IPS-18a (cell line): ENCODE results near the gene CHD5.

Source experiments
- H3K27ac ChIP-seq: one replicate; pipeline ENCODE4 v1.5.1; 2013; ENCODE audit warnings: low read length
- H3K27me3 ChIP-seq: one replicate; pipeline ENCODE4 v1.6.1; 2013; ENCODE audit warnings: mild to moderate bottlenecking, low read length; ENCODE audit not compliant: control insufficient read depth, insufficient read depth
- H3K36me3 ChIP-seq: one replicate; pipeline ENCODE4 v1.6.1; 2013; ENCODE audit warnings: low read depth, low read length; ENCODE audit not compliant: control insufficient read depth
- H3K4me1 ChIP-seq: one replicate; pipeline ENCODE4 v1.6.1; 2013; ENCODE audit warnings: low read depth, low read length; ENCODE audit not compliant: control insufficient read depth
- H3K4me3 ChIP-seq: one replicate; pipeline ENCODE4 v1.5.1; 2013; ENCODE audit warnings: low read length
- H3K9ac ChIP-seq: one replicate; pipeline ENCODE4 v1.6.1; 2013; ENCODE audit warnings: mild to moderate bottlenecking, low read length, moderate library complexity
- H3K9me3 ChIP-seq: one replicate; pipeline ENCODE4 v1.6.1; 2013; ENCODE audit warnings: low read depth, low read length; ENCODE audit not compliant: control insufficient read depth

The CHD5 gene

DNA sequence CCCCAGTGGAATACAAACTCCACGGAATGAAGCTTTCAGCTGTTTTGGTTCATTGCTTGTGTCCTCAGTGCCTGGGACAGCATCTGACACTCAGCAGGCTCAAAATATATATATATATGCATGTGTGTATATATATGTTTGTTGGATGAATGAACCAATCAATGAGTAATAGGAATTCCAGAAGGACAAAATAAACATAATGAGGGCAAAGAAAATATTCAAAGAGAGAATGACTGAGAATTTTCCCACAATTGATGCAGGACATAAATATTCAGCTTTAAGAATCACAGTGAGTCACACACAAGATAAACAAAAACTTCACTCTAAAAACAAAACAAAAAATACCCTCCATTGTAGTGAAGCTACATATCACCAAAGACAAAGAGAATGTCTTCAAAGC, 64.0 kb downstream of the CHD5 start:
- H3K4me3 ChIP-seq: no peak overlapping the region

DNA sequence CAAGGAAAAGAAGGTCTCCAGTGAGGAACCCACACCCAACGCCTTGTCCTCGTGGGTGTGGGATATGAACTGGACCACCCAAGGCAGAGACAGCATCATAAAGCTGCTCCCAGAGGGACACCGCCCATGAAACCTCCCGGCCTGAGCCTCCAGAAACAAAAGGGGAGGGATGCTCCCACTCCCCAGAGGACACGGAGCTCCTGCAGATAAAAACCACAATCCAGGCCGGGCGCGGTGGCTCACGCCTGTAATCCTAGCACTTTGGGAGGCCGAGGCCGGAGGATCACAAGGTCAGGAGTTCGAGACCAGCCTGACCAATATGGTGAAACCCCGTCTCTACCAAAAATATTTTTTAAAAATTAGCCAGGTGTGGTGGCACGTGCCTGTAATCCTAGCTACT, 66.4 kb downstream of the CHD5 start:
- no peaks in the 10 kb centered on the region for H3K27me3 ChIP-seq
- no peaks in the 10 kb centered on the region for H3K9me3 ChIP-seq
- no peak overlapping the region for H3K27ac ChIP-seq
- H3K4me3 ChIP-seq: no peak overlapping the region
- no peaks in the 10 kb centered on the region for H3K36me3 ChIP-seq
- no peak overlapping the region for H3K9ac ChIP-seq
- H3K4me1 ChIP-seq: no peaks in the 10 kb centered on the region

More for the DNA sequence above, 64.0 kb downstream of the CHD5 start:
- Histone ChIP-seq H3K36me3 (no peaks in the 10 kb centered on the region), H3K27ac (no peak overlapping the region), H3K4me1 (no peaks in the 10 kb centered on the region), H3K27me3 (no peaks in the 10 kb centered on the region), H3K9me3 (no peaks in the 10 kb centered on the region), H3K9ac (no peak overlapping the region)

DNA sequence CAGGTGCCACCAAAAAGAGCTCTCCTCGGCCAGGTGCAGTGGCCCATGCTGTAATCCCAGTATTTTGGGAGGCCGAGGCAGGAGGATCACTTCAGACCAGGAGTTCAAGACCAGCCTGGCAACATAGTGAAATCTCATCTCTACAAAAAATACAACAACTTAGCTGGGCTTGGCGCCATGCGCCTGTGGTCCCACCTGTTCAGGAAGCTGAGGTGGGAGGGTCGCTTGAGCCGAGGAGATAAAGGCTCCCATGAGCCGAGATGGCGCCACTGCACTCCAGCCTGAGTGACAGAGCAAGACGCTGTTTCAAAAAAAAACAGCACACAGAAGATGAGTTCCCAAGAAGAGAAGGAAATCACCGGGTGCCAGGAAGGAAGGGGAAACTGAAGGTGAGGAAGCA, 67.0 kb downstream of the CHD5 start:
- H3K4me3 ChIP-seq: no peak overlapping the region
- H3K4me1 ChIP-seq: no peaks in the 10 kb centered on the region
- no peak overlapping the region for H3K9ac ChIP-seq
- H3K36me3 ChIP-seq: no peaks in the 10 kb centered on the region
- no peak overlapping the region for H3K27ac ChIP-seq
- H3K9me3 ChIP-seq: no peaks in the 10 kb centered on the region
- H3K27me3 ChIP-seq: no peaks in the 10 kb centered on the region

DNA sequence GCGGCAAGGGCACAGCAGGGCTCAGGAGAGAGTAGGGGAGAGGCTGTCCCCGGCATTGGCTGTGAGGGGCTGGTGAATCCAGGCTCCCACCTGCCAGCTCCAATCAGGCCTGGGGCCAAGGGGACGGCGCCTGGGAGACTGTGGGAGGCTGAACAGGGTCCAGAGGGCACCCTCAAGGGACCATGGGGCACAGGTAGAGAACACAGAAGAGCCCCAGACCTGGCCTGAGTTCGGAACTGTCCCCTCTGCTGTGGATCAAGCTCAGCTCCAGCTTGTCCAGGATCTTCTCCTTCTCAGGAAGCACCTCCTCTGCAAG, 67.5 kb downstream of the CHD5 start:
- Histone ChIP-seq H3K4me3 (no peak overlapping the region), H3K9me3 (no peaks in the 10 kb centered on the region), H3K36me3 (no peaks in the 10 kb centered on the region), H3K4me1 (no peaks in the 10 kb centered on the region), H3K9ac (no peak overlapping the region), H3K27ac (no peak overlapping the region), H3K27me3 (no peaks in the 10 kb centered on the region)

DNA sequence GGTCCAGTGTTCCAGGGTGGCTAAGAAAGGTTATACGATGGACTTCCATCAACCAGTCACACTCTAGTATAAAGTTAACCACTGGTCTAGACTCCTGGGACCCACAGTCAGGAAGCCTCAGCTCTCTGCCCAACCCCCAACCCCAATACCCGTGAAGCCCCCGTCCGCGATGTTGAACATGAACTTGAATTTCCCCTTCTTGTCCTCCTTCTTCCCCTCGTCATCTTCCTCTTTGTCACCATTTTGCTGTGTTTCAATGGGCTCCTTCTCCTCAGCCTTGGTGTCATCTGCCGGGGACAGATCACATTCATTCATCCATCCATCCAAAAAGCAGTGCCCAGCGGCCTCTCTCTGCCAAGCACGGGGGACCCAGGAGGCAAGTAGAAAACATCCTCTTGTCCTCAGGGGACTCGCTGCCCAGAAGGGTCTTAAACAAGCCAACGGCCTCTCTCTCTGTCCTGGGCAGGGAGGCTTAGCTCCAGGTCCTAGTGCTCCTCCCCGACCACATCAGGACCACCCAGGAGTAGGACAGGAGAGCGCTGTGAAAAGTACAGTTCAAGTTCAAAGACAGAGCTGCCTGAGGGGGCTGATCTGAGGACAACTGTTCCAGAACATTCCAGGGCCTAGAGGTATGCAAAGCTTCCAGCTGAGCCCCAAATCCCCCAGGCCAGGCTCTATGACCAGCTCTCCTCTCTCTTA, 68.0 kb downstream of the CHD5 start:
- H3K9me3 ChIP-seq: no peaks in the 10 kb centered on the region
- H3K36me3 ChIP-seq: no peaks in the 10 kb centered on the region
- no peak overlapping the region for H3K9ac ChIP-seq
- no peaks in the 10 kb centered on the region for H3K27me3 ChIP-seq
- H3K4me3 ChIP-seq: no peak overlapping the region
- H3K4me1 ChIP-seq: no peaks in the 10 kb centered on the region
- no peak overlapping the region for H3K27ac ChIP-seq

DNA sequence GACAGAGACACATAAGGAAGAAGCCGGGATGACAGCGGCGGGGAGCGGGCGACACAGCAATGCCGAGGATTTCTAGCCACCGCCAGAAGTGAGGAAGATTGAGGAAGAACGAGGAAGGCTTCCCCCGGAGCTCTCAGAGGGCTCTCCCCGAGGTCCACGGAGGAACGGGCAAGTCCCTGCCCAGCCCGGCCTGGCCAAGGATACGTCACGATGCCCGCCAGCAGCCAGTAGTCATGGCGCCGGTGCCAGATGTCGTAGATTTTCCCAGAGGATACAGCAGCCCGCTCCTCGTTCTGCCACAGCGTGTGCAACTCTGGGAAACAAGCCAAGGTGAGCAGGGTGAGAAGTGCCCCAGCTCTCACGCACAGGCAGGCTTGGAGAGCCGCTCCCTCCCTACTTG, 68.5 kb downstream of the CHD5 start:
- no peaks in the 10 kb centered on the region for H3K4me1 ChIP-seq
- no peaks in the 10 kb centered on the region for H3K27me3 ChIP-seq
- no peaks in the 10 kb centered on the region for H3K9me3 ChIP-seq
- H3K27ac ChIP-seq: no peak overlapping the region
- no peaks in the 10 kb centered on the region for H3K36me3 ChIP-seq
- H3K4me3 ChIP-seq: no peak overlapping the region
- H3K9ac ChIP-seq: no peak overlapping the region

DNA sequence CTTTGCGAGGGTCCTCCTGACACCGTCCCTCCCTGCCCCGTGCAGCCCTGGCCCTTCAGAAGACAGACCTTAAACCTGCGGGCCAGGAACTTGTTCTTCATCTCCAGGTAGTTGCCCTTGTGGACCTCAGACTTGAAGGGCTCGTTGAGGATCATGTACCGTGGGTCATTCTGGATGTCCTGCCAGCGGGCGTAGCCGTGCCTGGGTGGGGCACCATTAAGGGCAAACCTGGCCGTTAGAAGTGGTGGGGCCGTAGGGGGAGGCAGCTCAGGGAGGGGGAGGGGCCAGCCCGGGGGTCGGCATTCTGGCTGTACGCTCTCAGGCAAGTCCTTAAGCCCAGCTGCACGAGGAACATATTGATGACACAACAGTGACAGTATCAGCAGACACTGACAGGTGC, 69.8 kb downstream of the CHD5 start:
- H3K9me3 ChIP-seq: no peaks in the 10 kb centered on the region
- no peak overlapping the region for H3K9ac ChIP-seq
- H3K27me3 ChIP-seq: no peaks in the 10 kb centered on the region
- no peak overlapping the region for H3K4me3 ChIP-seq
- no peaks in the 10 kb centered on the region for H3K4me1 ChIP-seq
- no peaks in the 10 kb centered on the region for H3K36me3 ChIP-seq
- H3K27ac ChIP-seq: no peak overlapping the region

DNA sequence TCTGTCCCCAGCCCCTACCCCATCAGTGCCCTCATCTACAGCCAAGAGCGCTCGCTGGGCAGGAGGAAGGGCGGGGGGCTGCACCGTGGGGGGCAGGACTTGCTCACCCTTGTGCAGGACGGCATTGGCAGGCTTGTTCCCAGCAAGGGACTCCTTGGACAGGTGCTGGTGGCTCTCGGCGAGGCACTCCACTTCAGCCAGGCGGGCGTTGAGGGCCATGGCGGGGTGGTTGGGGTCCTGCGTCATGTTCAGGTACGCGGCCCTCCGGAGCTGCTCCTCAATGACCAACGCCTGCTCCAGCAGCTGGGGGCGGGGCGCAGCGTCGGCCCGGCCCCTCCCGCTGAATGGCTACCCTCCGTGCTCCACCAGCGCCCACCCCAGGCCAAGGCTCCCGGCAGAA, 70.4 kb downstream of the CHD5 start:
- H3K9ac ChIP-seq: no peak overlapping the region
- H3K27ac ChIP-seq: no peak overlapping the region

DNA sequence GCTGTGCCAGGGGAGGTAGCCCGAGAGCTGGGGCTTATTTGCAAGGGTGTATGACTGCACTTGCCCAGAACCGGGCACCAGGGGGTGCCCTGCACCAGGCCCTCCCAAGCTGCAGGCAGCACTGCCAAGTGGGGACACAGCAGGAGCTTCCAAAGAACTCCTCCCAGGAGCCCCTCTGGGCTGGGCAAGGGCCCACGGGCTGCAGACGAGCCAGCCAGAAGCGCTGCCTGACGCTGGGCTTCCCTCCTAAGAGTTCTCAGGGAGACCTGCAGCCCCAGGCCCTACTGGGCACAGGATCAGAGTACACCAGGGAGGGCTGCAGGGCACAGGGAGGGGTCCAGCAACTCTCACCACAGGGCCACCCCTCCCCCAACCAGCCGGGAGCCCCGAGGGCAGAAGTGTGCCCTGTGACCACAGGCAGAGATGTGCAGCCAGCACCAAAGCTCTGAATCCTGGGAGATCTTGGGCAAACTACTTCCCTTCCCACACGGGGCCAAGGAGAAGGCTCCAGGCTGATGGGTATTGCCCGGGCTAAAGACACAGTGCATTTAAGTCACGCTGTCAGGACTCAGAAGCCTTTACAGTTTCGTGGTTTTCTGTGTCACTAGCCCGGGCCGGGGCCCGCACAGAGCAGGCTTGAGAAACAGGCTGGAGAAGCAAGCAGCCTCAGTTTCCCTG, 71.0 kb downstream of the CHD5 start:
- no peaks in the 10 kb centered on the region for H3K4me1 ChIP-seq
- H3K9me3 ChIP-seq: no peaks in the 10 kb centered on the region
- no peak overlapping the region for H3K9ac ChIP-seq
- H3K27ac ChIP-seq: no peak overlapping the region
- H3K4me3 ChIP-seq: no peak overlapping the region
- H3K36me3 ChIP-seq: no peaks in the 10 kb centered on the region
- H3K27me3 ChIP-seq: no peaks in the 10 kb centered on the region

More for the DNA sequence above, 70.4 kb downstream of the CHD5 start:
- Histone ChIP-seq H3K9me3 (no peaks in the 10 kb centered on the region), H3K4me3 (no peak overlapping the region), H3K4me1 (no peaks in the 10 kb centered on the region), H3K27me3 (no peaks in the 10 kb centered on the region), H3K36me3 (no peaks in the 10 kb centered on the region)

DNA sequence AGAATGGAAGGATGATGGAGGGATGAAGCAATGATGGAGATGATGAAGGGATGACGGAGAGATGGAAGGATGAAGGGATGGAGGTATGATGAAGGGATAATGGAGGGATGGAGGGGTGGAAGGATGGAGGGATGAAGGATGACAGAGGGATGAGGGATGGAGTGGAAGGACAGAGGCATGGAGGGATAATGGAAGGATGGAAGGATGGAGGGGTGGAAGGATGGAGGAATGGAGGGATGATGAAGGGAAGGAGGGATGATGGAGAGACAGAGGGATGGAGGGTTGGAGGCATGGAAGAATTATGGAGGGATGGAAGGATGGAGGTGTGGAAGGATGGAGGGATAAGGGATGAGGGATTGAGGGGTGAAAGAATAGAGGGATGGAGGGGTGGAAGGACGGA, 71.6 kb downstream of the CHD5 start:
- Histone ChIP-seq H3K4me3 (no peak overlapping the region), H3K36me3 (no peaks in the 10 kb centered on the region), H3K27me3 (no peaks in the 10 kb centered on the region), H3K27ac (no peak overlapping the region), H3K4me1 (no peaks in the 10 kb centered on the region), H3K9me3 (no peaks in the 10 kb centered on the region), H3K9ac (no peak overlapping the region)

DNA sequence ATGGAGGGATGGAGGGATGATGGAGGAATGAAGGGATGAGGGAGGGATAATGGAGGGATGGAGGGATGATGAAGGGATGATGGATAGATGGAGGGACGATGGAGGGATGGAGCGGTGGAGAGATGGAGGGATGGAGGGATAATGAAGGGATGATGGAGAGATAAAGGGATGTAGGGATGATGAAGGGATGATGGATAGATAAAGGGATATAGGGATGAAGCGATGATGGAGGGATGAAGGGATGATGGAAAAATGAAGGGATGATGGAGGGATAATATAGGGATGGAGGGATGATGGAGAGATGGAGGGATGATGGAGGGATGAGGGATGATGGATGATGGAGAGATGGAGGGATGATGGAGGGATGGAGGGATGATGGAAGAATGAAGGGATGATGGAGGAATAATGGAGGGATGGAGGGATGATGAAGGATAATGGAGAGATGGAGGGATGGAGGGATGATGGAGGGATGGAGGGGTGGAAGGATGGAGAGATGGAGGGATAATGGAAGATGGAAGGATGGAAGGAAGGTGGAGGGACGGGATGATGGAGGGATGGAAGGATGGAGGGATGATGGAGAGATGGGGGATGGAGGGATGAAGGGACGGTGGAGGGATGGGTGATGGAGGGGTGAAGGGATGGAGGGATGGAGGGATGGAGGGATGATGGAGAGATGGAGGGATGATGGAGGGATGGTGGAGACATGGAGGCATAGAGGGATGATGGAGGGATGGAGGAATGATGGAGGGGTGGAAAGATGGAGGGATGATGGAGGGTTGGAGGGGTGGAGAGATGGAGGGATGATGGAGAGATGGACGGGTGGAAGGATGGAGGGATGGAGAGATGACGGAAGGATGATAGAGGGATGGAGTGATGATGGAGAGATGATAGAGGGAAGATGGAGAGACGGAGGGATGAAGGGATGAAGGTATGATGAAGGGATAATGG, 72.4 kb downstream of the CHD5 start:
- Histone ChIP-seq H3K4me1 (no peaks in the 10 kb centered on the region), H3K36me3 (no peaks in the 10 kb centered on the region), H3K27me3 (no peaks in the 10 kb centered on the region), H3K9ac (no peak overlapping the region), H3K27ac (no peak overlapping the region), H3K9me3 (no peaks in the 10 kb centered on the region), H3K4me3 (no peak overlapping the region)
